HG02973 (cell line): ENCODE measurements around the gene ANKRD23.
"Not testable (repeated sequence)": the region's sequence is repeated elsewhere in the genome, so short reads cannot be mapped to it uniquely, and the experiment has no call there.

Source experiments
- ATAC-seq: cut with Tn5 transposase; IDR thresholded peaks from one replicate; pipeline ENCODE4 v1.9.1; 2021; ENCODE audit warnings: moderate library complexity; ENCODE audit not compliant: unreplicated experiment

ANKRD23 gene

GRCh38 chr2:96819128-96819875 lies 24.5 kb downstream of the ANKRD23 start:
- no peak for ATAC-seq

- ATAC-seq, result no peak
Observed at GRCh38 chr2:96817882-96818281, 25.9 kb downstream of the ANKRD23 start.

- ATAC-seq, result no peak
Observed at GRCh38 chr2:96816836-96817702, 26.8 kb downstream of the ANKRD23 start.

- peak; percentile 80 for ATAC-seq
Observed at GRCh38 chr2:96816127-96816835, 27.5 kb downstream of the ANKRD23 start, which contains the start of gene CNNM3. TSS of gene CNNM3 (plus strand) at chr2:96816268. CDS start at chr2:96816278, 10 bp downstream.

GRCh38 chr2:96815326-96816126 lies 28.3 kb downstream of the ANKRD23 start:
- peak; percentile 10 for ATAC-seq

GRCh38 chr2:96813656-96814055 lies 30.2 kb downstream of the ANKRD23 start:
- no peak for ATAC-seq

- no peak for ATAC-seq
Observed at GRCh38 chr2:96811917-96812316, 31.9 kb downstream of the ANKRD23 start.

- no peak for ATAC-seq
Observed at GRCh38 chr2:96810783-96811192, 33.0 kb downstream of the ANKRD23 start.

- no peak for ATAC-seq
Observed at GRCh38 chr2:96809951-96810782, 33.7 kb downstream of the ANKRD23 start.

- no peak for ATAC-seq
Observed at GRCh38 chr2:96809216-96809882, 34.5 kb downstream of the ANKRD23 start.

- no peak for ATAC-seq
Observed at GRCh38 chr2:96808176-96808837, 35.5 kb downstream of the ANKRD23 start.

- ATAC-seq, result no peak
Observed at GRCh38 chr2:96807127-96807471, 36.7 kb downstream of the ANKRD23 start.

- no peak for ATAC-seq
Observed at GRCh38 chr2:96806468-96807126, 37.2 kb downstream of the ANKRD23 start.

GRCh38 chr2:96805946-96806345 lies 37.9 kb downstream of the ANKRD23 start:
- not testable (repeated sequence) for ATAC-seq

GRCh38 chr2:96804986-96805385 lies 38.8 kb downstream of the ANKRD23 start:
- ATAC-seq, result no peak

GRCh38 chr2:96802721-96803120 lies 41.1 kb downstream of the ANKRD23 start:
- no peak for ATAC-seq

- no peak for ATAC-seq
Observed at GRCh38 chr2:96801786-96802595, 41.8 kb downstream of the ANKRD23 start.
